Ascending aorta (tissue), 2 donors: ENCODE results near the gene ABHD14A. TPM values are rescaled to one million over a fixed set of nuclear protein-coding genes. Genes with fewer than 3 reads are reported as not detected.

Experiments
- DNase-seq, 2 donors: peaks; one replicate each; pipeline ENCODE4 v3.0.0-alpha.2; 2019; ENCODE audit warnings: low spot score in 2 of 2
- H3K27ac ChIP-seq, 2 donors: fragments of 200-600 bp; sonication (generic); one replicate each; pipeline ENCODE4 v1.5.1; 2016 to 2017; ENCODE audit warnings: mild to moderate bottlenecking in 1 of 2
- H3K27me3 ChIP-seq: fragments of 200-600 bp; sonication (generic); one replicate; pipeline ENCODE4 v1.5.1; 2017
- H3K36me3 ChIP-seq, 2 donors: fragments of 200-600 bp; sonication (generic); one replicate each; pipeline ENCODE4 v1.5.1; 2016
- H3K4me1 ChIP-seq, 2 donors: fragments of 200-600 bp; sonication (generic); one replicate each; pipeline ENCODE4 v1.5.1; 2016 to 2017; ENCODE audit warnings: mild to moderate bottlenecking in 1 of 2
- H3K4me3 ChIP-seq, 2 donors: fragments of 200-600 bp; sonication (generic); one replicate each; pipeline ENCODE4 v1.5.1; 2016 to 2017; ENCODE audit warnings: mild to moderate bottlenecking in 1 of 2
- H3K9me3 ChIP-seq, 2 donors: fragments of 200-600 bp; sonication (generic); one replicate each; pipeline ENCODE4 v1.5.1; 2016
- intact Hi-C: fragments of 100-400 bp; cut with DNase I; formaldehyde crosslinking; loops from one replicate; pipeline ENCODE4 v1.15.1; 2023
- total RNA-seq: library from RNA; depleted of rRNA; stranded (reverse); fragments of >200 nt; gene quantifications from one replicate; pipeline ENCODE4 v1.1.0, GENCODE V29; 2016
- TF ChIP-seq, protein P1 (sequence below), 3 experiments: fragments of 200-600 bp in 2 of 3; fragments of 450-650 bp in 1 of 3; sonication (generic) in 2 of 3; IDR thresholded peaks; one replicate each; pipeline ENCODE4 v1.5.1; 2016 to 2019; ENCODE audit warnings: antibody characterized with exemption in 3 of 3, mild to moderate bottlenecking in 1 of 3, moderate library complexity in 1 of 3

The ABHD14A gene
- total RNA-seq, 1 donor from 2014 or later = 37.4 TPM

DNA sequence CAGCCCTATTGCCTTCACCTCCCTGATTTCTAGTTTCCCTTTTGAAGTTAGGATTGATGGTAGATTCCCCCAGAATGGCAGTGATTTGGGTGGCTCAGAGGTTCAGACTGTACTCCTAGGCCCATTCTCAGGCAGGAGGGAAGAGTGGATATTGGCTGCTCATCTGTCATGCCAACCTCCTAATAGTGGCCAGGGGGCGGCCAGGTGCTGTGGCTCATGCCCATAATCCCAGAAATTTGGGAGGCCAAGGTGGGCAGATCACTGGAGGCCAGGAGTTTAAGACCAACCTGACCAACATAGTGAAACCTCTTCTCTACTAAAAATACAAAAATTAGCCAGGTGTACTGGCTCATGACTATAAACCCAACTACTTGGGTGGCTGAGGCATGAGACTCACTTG is 44.4 kb upstream of the ABHD14A start:
- no peak overlapping the region for H3K27ac ChIP-seq
- no peak overlapping the region for H3K4me3 ChIP-seq
- peaks cover 26 to 32% of the 10 kb centered on the region in 2 donors for H3K36me3 ChIP-seq
- TF ChIP-seq, protein P1, sequence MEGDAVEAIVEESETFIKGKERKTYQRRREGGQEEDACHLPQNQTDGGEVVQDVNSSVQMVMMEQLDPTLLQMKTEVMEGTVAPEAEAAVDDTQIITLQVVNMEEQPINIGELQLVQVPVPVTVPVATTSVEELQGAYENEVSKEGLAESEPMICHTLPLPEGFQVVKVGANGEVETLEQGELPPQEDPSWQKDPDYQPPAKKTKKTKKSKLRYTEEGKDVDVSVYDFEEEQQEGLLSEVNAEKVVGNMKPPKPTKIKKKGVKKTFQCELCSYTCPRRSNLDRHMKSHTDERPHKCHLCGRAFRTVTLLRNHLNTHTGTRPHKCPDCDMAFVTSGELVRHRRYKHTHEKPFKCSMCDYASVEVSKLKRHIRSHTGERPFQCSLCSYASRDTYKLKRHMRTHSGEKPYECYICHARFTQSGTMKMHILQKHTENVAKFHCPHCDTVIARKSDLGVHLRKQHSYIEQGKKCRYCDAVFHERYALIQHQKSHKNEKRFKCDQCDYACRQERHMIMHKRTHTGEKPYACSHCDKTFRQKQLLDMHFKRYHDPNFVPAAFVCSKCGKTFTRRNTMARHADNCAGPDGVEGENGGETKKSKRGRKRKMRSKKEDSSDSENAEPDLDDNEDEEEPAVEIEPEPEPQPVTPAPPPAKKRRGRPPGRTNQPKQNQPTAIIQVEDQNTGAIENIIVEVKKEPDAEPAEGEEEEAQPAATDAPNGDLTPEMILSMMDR (IDR thresholded peaks at IDR 0.05) = no peak
- no peaks in the 10 kb centered on the region for H3K4me1 ChIP-seq
- intact Hi-C loops = no loop called here
- no peaks in the 10 kb centered on the region for H3K27me3 ChIP-seq
- DNase-seq = peak in 1 of 2 donors; percentile 41
- no peaks in the 10 kb centered on the region for H3K9me3 ChIP-seq

GRCh38 chr3:51931756-51932155 is 43.1 kb upstream of the ABHD14A start:
- DNase-seq = peak in 1 of 2 donors; percentile 16
- no peak overlapping the region for H3K4me3 ChIP-seq
- H3K27ac ChIP-seq = no peak overlapping the region
- TF ChIP-seq, protein P1 (IDR thresholded peaks at IDR 0.05) = no peak
- H3K4me1 ChIP-seq = no peaks in the 10 kb centered on the region
- intact Hi-C loops = no loop called here
- no peaks in the 10 kb centered on the region for H3K9me3 ChIP-seq
- H3K36me3 ChIP-seq = peaks cover 39 to 45% of the 10 kb centered on the region in 2 donors
- H3K27me3 ChIP-seq = no peaks in the 10 kb centered on the region

DNA sequence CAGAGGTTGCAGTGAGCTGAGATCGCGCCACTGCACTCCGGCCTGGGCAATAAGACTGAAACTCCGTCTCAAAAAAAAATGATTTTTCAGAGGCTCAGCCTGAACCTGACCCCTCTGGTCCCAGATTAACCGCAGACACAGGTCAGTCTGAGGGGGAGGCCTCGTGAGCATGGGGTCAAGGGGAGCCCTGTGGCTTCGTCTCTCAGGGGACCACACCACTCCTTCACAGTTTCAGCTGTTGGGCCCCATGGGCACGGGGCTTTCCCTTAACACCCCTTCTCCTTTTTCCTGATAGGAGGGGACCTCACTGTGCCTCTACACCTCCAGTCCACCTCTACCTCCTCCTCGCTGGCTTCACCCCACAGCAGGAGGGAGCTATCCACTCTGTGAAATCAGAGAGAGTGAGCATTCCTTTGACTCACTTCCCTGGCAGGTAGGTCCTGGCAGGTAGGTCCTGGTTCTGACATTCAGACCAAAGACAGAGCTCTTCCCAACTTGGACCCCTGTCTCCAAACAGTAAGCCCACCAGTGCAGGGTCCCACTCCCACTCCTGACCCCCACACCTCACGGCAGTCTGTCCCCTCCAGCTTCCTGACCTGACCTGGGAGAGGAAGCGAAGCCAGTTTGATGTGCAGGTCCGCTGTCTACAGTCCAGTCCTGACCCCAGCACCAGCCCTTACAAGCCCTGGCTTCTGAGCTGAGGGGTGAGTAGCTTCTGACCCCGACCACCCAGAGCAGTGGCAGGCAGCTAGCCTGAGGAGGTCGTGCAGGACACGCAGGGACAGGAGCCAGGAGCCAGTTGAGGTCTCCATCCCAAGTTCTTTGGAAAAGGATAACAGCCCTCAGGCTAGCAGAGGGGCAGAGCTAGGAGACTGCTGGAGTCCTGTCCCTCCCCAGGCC is 42.1 kb upstream of the ABHD14A start:
- DNase-seq = peak in 1 of 2 donors; percentile 53
- no peaks in the 10 kb centered on the region for H3K27me3 ChIP-seq
- H3K27ac ChIP-seq = no peak overlapping the region
- peaks cover 48 to 55% of the 10 kb centered on the region in 2 donors for H3K36me3 ChIP-seq
- TF ChIP-seq, protein P1 (IDR thresholded peaks at IDR 0.05) = no peak
- no peaks in the 10 kb centered on the region for H3K4me1 ChIP-seq
- H3K9me3 ChIP-seq = no peaks in the 10 kb centered on the region
- intact Hi-C loops = no loop called here
- no peak overlapping the region for H3K4me3 ChIP-seq

GRCh38 chr3:51933471-51934138 is 41.3 kb upstream of the ABHD14A start:
- no peaks in the 10 kb centered on the region for H3K4me1 ChIP-seq
- intact Hi-C loops = no loop called here
- TF ChIP-seq, protein P1 (IDR thresholded peaks at IDR 0.05) = no peak
- peak in 1 of 2 donors; percentile 45 for DNase-seq
- H3K4me3 ChIP-seq = no peak overlapping the region
- H3K36me3 ChIP-seq = peaks cover 48 to 64% of the 10 kb centered on the region in 2 donors
- no peaks in the 10 kb centered on the region for H3K27me3 ChIP-seq
- no peak overlapping the region for H3K27ac ChIP-seq
- H3K9me3 ChIP-seq = no peaks in the 10 kb centered on the region

GRCh38 chr3:51934139-51934850 is 40.6 kb upstream of the ABHD14A start:
- peak in 1 of 2 donors; percentile 58 for DNase-seq
- no peaks in the 10 kb centered on the region for H3K27me3 ChIP-seq
- H3K9me3 ChIP-seq = no peaks in the 10 kb centered on the region
- H3K4me3 ChIP-seq = no peak overlapping the region
- H3K27ac ChIP-seq = no peak overlapping the region
- H3K36me3 ChIP-seq = peaks cover 48 to 67% of the 10 kb centered on the region in 2 donors
- TF ChIP-seq, protein P1 (IDR thresholded peaks at IDR 0.05) = no peak
- H3K4me1 ChIP-seq = no peaks in the 10 kb centered on the region
- intact Hi-C loops = no loop called here
